ENCODE data around the gene METTL17. TPM values are rescaled to one million over a fixed set of nuclear protein-coding genes. Genes with fewer than 3 reads are reported as not detected.
"Not testable (repeated sequence)": the region's sequence is repeated elsewhere in the genome, so short reads cannot be mapped to it uniquely, and the experiment has no call there.

Gene METTL17
- total and polyA plus RNA-seq, 12 donors, result 66.2 to 231 (median 100) TPM

DNA sequence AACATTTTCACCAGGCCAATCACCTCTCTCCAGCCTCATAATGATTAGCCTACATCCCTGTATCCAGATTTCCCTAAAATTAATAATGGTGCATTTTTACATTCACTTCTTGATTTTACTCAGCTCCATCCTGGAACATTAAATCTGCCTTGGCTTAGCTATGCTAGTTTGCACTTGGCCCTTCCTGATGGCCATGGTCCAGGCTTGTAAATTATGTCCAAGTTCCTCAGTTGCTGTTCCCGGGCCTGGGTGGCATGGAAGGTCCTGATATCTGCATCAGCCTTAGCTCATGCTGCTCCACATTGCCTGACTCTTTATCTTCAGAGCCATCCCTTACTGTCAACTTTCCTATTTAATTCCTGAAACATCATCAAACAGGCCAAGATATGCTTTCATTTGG is 11.1 kb upstream of the METTL17 start:
- Histone ChIP-seq H3K9me3 (replicated peaks in 1 of 3) (no peaks in the 10 kb centered on the region), H3K27me3 (no peaks in the 10 kb centered on the region), H3K4me3 (no peak overlapping the region), H3K4me1 (replicated peaks in 1 of 2) (peaks cover 6 to 18% of the 10 kb centered on the region in 2 donors), H3K27ac (no peak overlapping the region), H3K36me3 (replicated peaks in 1 of 2) (no peaks in the 10 kb centered on the region)
- no peak for DNase-seq
- intact Hi-C loops (cut with DNase I), result no loop called here
- 23 to 40% (median 24%) methylated on average over 1 of the region's 1 CpG for WGBS, 4 donors
- no peak for TF ChIP-seq POLR2A (IDR thresholded peaks at IDR 0.05)
- TF ChIP-seq CTCF (IDR thresholded peaks at IDR 0.05), result no peak

GRCh38 chr14:20980906-20981305 is 8.9 kb upstream of the METTL17 start:
- Histone ChIP-seq H3K9me3 (replicated peaks in 1 of 3) (no peaks in the 10 kb centered on the region), H3K4me3 (no peak overlapping the region), H3K36me3 (replicated peaks in 1 of 2) (no peaks in the 10 kb centered on the region), H3K4me1 (replicated peaks in 1 of 2) (peaks cover 0 to under 1% of the 10 kb centered on the region in 2 donors), H3K27me3 (no peaks in the 10 kb centered on the region), H3K27ac (no peak overlapping the region)
- DNase-seq, result no peak
- WGBS, 4 donors, result 59 to 78% (median 62%) methylated on average over 1 of the region's 1 CpG
- TF ChIP-seq POLR2A (IDR thresholded peaks at IDR 0.05), result no peak
- intact Hi-C loops (cut with DNase I), result no loop called here

DNA sequence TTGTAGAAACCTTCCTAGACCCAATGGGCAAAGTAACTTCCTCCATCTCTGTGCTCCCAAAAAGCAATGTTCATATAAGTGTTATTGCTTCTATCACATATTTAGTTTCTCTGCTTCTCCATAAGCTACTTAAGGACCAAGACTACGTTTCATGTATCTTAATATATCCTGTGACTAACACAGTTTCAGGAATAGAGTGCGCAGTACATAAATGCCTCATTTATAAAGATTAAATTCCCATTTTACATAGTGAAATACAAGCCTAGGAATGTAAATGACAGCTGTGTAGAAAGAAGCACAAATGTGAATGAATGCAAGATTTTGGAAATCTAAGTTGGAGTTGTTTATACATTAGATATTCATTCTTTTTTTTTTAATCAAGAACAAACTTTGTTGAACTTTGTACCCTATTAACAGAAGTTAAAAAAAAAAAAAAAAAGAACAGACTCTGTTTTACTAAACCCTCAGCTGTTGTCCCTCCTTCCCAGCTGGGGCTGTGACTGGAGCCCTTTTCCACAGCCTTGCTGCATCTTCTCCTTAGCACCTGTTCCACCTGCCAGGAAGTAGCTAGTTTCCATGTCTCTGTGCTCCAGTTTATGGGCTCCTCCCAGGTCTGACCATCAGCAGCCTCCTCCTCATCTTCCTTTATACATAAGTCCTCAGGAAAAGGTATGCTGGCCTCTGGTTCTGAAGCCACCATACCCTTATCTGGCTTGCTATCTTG is 7.0 kb upstream of the METTL17 start:
- DNase-seq, result no peak
- Histone ChIP-seq H3K4me3 (no peak overlapping the region), H3K4me1 (replicated peaks in 1 of 2) (peaks cover 5 to 11% of the 10 kb centered on the region in 2 donors), H3K27me3 (no peaks in the 10 kb centered on the region), H3K36me3 (replicated peaks in 1 of 2) (no peaks in the 10 kb centered on the region), H3K27ac (no peak overlapping the region), H3K9me3 (replicated peaks in 1 of 3) (no peaks in the 10 kb centered on the region)
- WGBS, 4 donors, result 83 to 89% (median 86%) methylated on average over 2 of the region's 2 CpGs
- intact Hi-C loops (cut with DNase I), result no loop called here
- TF ChIP-seq CTCF (IDR thresholded peaks at IDR 0.05), result no peak
- no peak for TF ChIP-seq POLR2A (IDR thresholded peaks at IDR 0.05)

DNA sequence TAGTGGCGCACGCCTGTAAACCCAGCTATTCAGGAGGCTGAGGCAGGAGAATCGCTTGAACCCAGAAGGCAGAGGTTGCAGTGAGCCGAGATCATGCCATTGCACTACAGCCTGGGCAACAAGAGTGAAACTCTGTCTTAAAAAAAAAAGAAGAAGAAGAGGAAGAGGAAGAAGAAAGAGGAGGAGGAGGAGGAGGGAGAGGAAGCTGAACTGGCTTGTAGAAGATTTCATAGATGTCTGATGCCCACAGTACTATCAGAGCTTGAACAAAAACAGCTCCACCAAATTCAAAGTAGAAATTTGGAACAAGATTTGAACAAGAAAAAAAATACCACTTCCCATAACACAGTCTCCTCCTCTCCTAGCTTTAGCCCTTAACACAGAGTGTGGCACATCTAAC is 4.1 kb upstream of the METTL17 start:
- WGBS, 4 donors, result 85 to 92% (median 89%) methylated on average over 4 of the region's 4 CpGs

GRCh38 chr14:20986811-20987210 is 3.0 kb upstream of the METTL17 start:
- 14 to 26% (median 18%) methylated on average over 2 of the region's 2 CpGs for WGBS, 4 donors
- Histone ChIP-seq H3K27ac (peak overlapping the region in 4 of 5 donors; percentile 72 to 86 (median 78)), H3K4me3 (no peak overlapping the region), H3K4me1 (replicated peaks in 1 of 2) (peaks cover 22 to 33% of the 10 kb centered on the region in 2 donors), H3K9me3 (replicated peaks in 1 of 3) (no peaks in the 10 kb centered on the region), H3K27me3 (no peaks in the 10 kb centered on the region), H3K36me3 (replicated peaks in 1 of 2) (peaks cover 0 to 3% of the 10 kb centered on the region in 2 donors)
- peak; percentile 47 to 80 (median 68) for DNase-seq
- intact Hi-C loops (cut with DNase I), result no loop called here
- no peak for TF ChIP-seq POLR2A (IDR thresholded peaks at IDR 0.05)
- TF ChIP-seq CTCF (IDR thresholded peaks at IDR 0.05), result no peak

More for the DNA sequence above, 4.1 kb upstream of the METTL17 start:
- H3K4me3 ChIP-seq; DNase-seq; H3K27ac ChIP-seq; H3K36me3 ChIP-seq (replicated peaks in 1 of 2); H3K27me3 ChIP-seq; H3K9me3 ChIP-seq (replicated peaks in 1 of 3); intact Hi-C loops (cut with DNase I): not testable (repeated sequence)
- peaks cover 15 to 21% of the 10 kb centered on the region in 2 donors for H3K4me1 ChIP-seq (replicated peaks in 1 of 2)
